ENCODE results near the gene ARL15.
"Not testable (repeated sequence)": the region's sequence is repeated elsewhere in the genome, so short reads cannot be mapped to it uniquely, and the experiment has no call there.

ARL15 gene

GRCh38 chr5:53871050-53871449 lies 439.3 kb downstream of the ARL15 start:
- DNase-seq (ENCODE audit: low read depth in 1 of 2, low spot score in 1 of 2) = no peak

GRCh38 chr5:53858700-53859456 lies 451.5 kb downstream of the ARL15 start:
- no peak for DNase-seq (ENCODE audit: low read depth in 1 of 2, low spot score in 1 of 2)

DNA sequence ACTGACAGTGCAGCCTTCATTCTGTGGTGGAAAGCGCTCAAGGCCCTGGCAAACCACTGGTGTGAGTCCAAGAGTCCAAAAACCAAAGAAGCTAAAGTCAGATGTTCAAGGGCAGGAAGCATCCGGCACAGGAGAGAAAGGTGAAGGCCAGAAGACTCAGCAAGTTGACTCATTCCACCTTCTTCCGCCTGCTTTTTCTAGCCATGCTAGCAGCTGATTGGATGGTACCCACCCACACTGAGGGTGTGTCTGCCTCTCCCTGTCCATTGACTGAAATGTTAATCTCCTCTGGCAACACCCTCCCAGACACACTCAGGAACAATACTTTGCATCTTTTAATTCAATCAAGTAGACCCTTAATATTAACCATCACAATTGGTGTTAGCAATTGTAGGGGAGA lies 453.9 kb downstream of the ARL15 start:
- no peak for DNase-seq (ENCODE audit: low read depth in 1 of 2, low spot score in 1 of 2)

DNA sequence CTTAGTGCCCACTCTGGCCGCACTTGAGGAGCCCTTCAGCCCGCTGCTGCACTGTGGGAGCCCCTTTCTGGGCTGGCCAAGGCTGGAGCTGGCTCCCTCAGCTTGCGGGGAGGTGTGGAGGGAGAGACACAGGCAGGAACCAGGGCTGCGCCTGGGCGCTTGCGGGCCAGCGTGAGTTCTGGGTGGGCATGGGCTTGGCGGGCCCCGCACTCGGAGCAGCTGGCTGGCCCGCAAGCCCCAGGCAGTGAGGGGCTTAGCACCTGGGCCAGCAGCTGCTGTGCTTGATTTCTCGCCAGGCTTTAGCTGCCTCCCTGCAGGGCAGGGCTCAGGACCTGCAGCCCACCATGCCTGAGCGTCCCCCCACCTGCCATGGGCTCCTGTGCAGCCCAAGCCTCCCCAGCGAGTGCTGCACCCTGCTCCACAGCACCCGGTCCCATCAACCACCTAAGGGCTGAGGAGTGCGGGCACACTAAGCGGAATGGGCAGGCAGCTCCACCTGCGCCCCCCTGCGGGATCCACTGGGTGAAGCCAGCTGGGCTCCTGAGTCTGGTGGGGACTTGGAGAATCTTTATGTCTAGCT lies 473.4 kb downstream of the ARL15 start:
- DNase-seq (ENCODE audit: low read depth in 1 of 2, low spot score in 1 of 2) = not testable (repeated sequence)

DNA sequence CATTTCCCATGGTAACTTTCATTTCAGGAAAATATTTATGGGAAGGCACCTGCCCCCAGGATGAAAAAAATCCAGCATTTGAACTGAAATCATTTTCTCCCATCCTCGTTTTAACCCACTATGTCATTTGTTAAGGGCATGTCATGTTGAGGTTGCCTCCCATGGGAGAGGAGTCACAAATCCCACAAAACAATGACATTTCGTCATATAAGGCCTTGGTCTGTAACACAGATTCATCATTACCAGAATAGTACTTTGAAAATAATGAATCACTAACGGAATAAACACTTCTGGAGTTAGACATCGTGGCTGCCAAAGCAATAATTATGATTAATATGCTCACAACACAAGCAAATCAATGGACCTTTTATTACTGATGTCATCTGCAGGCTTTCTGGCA lies 475.9 kb downstream of the ARL15 start:
- DNase-seq (ENCODE audit: low read depth in 1 of 2, low spot score in 1 of 2) = no peak
